Suprapubic skin (tissue), 4 donors: ENCODE data around the gene HMG20B.

ENCODE experiments used
- EP300 ChIP-seq: sonication (generic); formaldehyde crosslinking; IDR thresholded peaks from one replicate; pipeline ENCODE4 v1.6.1; 2017; ENCODE audit warnings: antibody characterized with exemption
- POLR2AphosphoS5 ChIP-seq, 3 donors: sonication (generic); formaldehyde crosslinking; IDR thresholded peaks; one replicate each; pipeline ENCODE4 v1.6.1; 2017; ENCODE audit warnings: antibody characterized with exemption in 3 of 3
- TF ChIP-seq, protein P1 (sequence below), 2 donors: fragments of 200-600 bp in 1 of 2; fragments of 450-650 bp in 1 of 2; sonication (generic) in 1 of 2; IDR thresholded peaks; one replicate each; pipeline ENCODE4 v1.5.1; 2016 to 2019; ENCODE audit warnings: antibody characterized with exemption in 2 of 2, mild to moderate bottlenecking in 1 of 2, moderate library complexity in 1 of 2

DNA sequence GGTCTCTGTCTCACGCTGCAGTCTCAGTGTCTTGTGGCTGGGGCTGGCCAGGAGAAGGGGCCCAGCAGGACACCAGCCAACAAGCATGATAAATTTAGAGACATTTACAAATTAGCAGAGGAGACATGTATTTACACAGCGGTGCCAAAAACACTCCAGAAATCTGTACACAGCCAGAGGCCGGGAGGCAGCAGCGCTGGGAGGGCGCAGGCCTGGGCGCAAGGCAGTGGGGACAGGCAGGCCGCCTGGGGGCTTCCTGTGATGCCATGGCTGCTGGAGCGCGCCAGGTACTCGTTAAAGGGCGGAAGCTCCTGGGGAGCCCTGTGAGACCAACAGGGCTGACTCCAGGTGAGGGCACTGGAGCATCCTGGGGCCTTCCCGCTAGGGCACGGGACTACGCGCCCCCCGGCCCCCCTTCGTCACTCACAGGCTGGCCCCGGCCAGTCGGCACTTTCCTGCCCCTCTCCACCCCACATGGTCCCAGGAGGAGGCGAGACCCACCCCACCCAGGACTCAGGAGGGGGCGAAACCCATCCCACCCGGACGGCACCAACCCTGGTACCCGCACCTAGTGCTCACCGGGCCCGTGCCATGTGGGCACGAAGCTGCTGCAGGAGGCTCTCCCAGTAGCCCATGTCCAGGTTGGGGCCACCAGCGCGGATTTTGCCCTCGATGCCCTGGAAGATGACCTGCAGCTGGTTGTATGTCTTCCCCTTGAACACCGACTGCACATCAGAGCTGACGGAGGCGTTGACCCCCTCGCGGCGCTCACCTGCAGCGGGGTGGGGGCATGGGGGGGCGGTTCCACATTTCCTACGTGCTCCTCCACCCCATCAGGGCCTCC lies 41.3 kb downstream of the HMG20B start:
- no peak for TF ChIP-seq POLR2AphosphoS5 (IDR thresholded peaks at IDR 0.05)
- TF ChIP-seq, protein P1, sequence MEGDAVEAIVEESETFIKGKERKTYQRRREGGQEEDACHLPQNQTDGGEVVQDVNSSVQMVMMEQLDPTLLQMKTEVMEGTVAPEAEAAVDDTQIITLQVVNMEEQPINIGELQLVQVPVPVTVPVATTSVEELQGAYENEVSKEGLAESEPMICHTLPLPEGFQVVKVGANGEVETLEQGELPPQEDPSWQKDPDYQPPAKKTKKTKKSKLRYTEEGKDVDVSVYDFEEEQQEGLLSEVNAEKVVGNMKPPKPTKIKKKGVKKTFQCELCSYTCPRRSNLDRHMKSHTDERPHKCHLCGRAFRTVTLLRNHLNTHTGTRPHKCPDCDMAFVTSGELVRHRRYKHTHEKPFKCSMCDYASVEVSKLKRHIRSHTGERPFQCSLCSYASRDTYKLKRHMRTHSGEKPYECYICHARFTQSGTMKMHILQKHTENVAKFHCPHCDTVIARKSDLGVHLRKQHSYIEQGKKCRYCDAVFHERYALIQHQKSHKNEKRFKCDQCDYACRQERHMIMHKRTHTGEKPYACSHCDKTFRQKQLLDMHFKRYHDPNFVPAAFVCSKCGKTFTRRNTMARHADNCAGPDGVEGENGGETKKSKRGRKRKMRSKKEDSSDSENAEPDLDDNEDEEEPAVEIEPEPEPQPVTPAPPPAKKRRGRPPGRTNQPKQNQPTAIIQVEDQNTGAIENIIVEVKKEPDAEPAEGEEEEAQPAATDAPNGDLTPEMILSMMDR (IDR thresholded peaks at IDR 0.05): no peak
- no peak for TF ChIP-seq EP300
